A549 (cell line): Measurements from ENCODE around the gene ASB13. TPM values are rescaled to one million over a fixed set of nuclear protein-coding genes. Genes with fewer than 3 reads are reported as not detected.

Experiments used
- ATAC-seq, 2 experiments: fragments of 200-7000 bp in 1 of 2; fragments of >200 bp in 1 of 2; cut with Nextera tagmentation in 1 of 2; cut with Tn5 transposase in 1 of 2; 3 replicates each; pipeline versions ENCODE4 v1.8.0 to v1.9.1; 2018 to 2020; ENCODE audit warnings: mild to moderate bottlenecking in 1 of 2, moderate library complexity in 1 of 2
- CTCF ChIA-PET: fragments of 300-600 bp; sonication (Branson Sonifier 250); formaldehyde crosslinking; extraction: SDS; loops from one replicate; lab custom pipeline; 2021; ENCODE audit warnings: antibody characterized with exemption, inconsistent platforms; lab: Yijun Ruan, JAX
- POLR2A ChIA-PET: fragments of 350-600 bp; formaldehyde crosslinking; extraction: SDS; loops from one replicate; lab custom pipeline; 2021; ENCODE audit warnings: antibody characterized with exemption, inconsistent platforms; lab: Yijun Ruan, JAX
- DNase-seq, 2 experiments: peaks; one replicate each; pipeline versions ENCODE4 v3.0.0 to v3.0.0-alpha.2; 2011 to 2016; ENCODE audit warnings: low read depth in 1 of 2, low spot score in 1 of 2
- FAIRE-seq: peaks from 2 replicates; lab custom pipeline; 2011; peaks lifted over from hg19 to GRCh38; lab: Jason Lieb, UNC
- H3K27ac ChIP-seq, 2 experiments: fragments of >200 bp; sonication (Bioruptor Twin); formaldehyde crosslinking; 3 replicates each; pipeline ENCODE4 v1.5.1; 2016 to 2017
- H3K4me1 ChIP-seq: fragments of >200 bp; sonication (Bioruptor Twin); formaldehyde crosslinking; 3 replicates; pipeline ENCODE4 v1.6.1; 2016
- H3K4me2 ChIP-seq: fragments of >200 bp; sonication (Bioruptor Twin); formaldehyde crosslinking; 3 replicates; pipeline ENCODE4 v1.6.1; 2016
- H3K4me3 ChIP-seq: fragments of >200 bp; sonication (Bioruptor Twin); formaldehyde crosslinking; 3 replicates; pipeline ENCODE4 v1.5.1; 2016
- H3K9me3 ChIP-seq: fragments of >200 bp; sonication (Bioruptor Twin); formaldehyde crosslinking; 3 replicates; pipeline ENCODE4 v1.6.1; 2016
- BCL3 ChIP-seq: fragments of >200 bp; sonication (Bioruptor Twin); formaldehyde crosslinking; IDR thresholded peaks from 3 replicates; pipeline ENCODE4 v1.6.1; 2016
- CHD2 ChIP-seq: fragments of 150-350 bp; IDR thresholded peaks from 2 replicates; pipeline ENCODE4 v1.6.1; 2014; ENCODE audit warnings: low read length; ENCODE audit not compliant: partially characterized antibody
- EHF ChIP-seq: fragments of 250-450 bp; sonication (Bioruptor Pico); IDR thresholded peaks from 2 replicates; pipeline ENCODE4 v1.5.0; 2020; ENCODE audit warnings: mild to moderate bottlenecking
- EHMT2 ChIP-seq: fragments of 200-600 bp; sonication (generic); IDR thresholded peaks from 2 replicates; pipeline ENCODE4 v1.6.1; 2016; ENCODE audit warnings: antibody characterized with exemption, low read depth, mild to moderate bottlenecking, moderate library complexity
- FOSB ChIP-seq: fragments of 250-450 bp; sonication (Bioruptor Pico); IDR thresholded peaks from 2 replicates; pipeline ENCODE4 v1.5.0; 2020; ENCODE audit warnings: mild to moderate bottlenecking, moderate library complexity
- GATA3 ChIP-seq: IDR thresholded peaks from 2 replicates; pipeline ENCODE4 v1.6.1; 2012; ENCODE audit warnings: borderline replicate concordance
- HOXA7 ChIP-seq: fragments of 250-450 bp; sonication (Bioruptor Pico); IDR thresholded peaks from 2 replicates; pipeline ENCODE4 v1.5.0; 2020; ENCODE audit warnings: mild to moderate bottlenecking, moderate library complexity
- HOXB5 ChIP-seq: fragments of 250-450 bp; sonication (Bioruptor Pico); IDR thresholded peaks from 2 replicates; pipeline ENCODE4 v1.5.0; 2020; ENCODE audit warnings: mild to moderate bottlenecking, moderate library complexity
- KDM1A ChIP-seq: fragments of 200-600 bp; sonication (generic); IDR thresholded peaks from 2 replicates; pipeline ENCODE4 v1.6.1; 2016; ENCODE audit warnings: low read depth, mild to moderate bottlenecking
- KDM5A ChIP-seq: fragments of 200-600 bp; sonication (generic); IDR thresholded peaks from 2 replicates; pipeline ENCODE4 v1.6.1; 2016; ENCODE audit warnings: antibody characterized with exemption, mild to moderate bottlenecking
- MAFK ChIP-seq: fragments of 450-650 bp; IDR thresholded peaks from 2 replicates; pipeline ENCODE4 v1.6.1; 2014; ENCODE audit not compliant: partially characterized antibody
- MYC ChIP-seq: IDR thresholded peaks from 2 replicates; pipeline ENCODE4 v1.6.1; 2012; ENCODE audit warnings: mild to moderate bottlenecking, inconsistent platforms, low read length, improper control_type of control experiment, borderline replicate concordance
- NR3C1 ChIP-seq: fragments of >200 bp; sonication (Bioruptor Twin); formaldehyde crosslinking; IDR thresholded peaks from 3 replicates; pipeline ENCODE4 v1.6.1; 2017
- POLR2A ChIP-seq: IDR thresholded peaks from 2 replicates; pipeline ENCODE4 v1.6.1; 2012; ENCODE audit warnings: mild to moderate bottlenecking, low read length
- RFX5 ChIP-seq: fragments of 450-650 bp; IDR thresholded peaks from 2 replicates; pipeline ENCODE4 v1.7.1; 2014; ENCODE audit warnings: antibody characterized with exemption, mild to moderate bottlenecking, moderate library complexity
- RNF2 ChIP-seq: fragments of 200-600 bp; sonication (generic); IDR thresholded peaks from 2 replicates; pipeline ENCODE4 v1.6.1; 2016; ENCODE audit warnings: low read depth, mild to moderate bottlenecking, antibody characterized with exemption, moderate library complexity, borderline replicate concordance
- ZC3H11A ChIP-seq: fragments of 450-650 bp; IDR thresholded peaks from 2 replicates; pipeline ENCODE4 v1.6.1; 2014; ENCODE audit warnings: antibody characterized with exemption, mild to moderate bottlenecking
- ZFP36 ChIP-seq: fragments of 450-650 bp; IDR thresholded peaks from 2 replicates; pipeline ENCODE4 v1.6.1; 2014; ENCODE audit warnings: borderline replicate concordance; ENCODE audit not compliant: partially characterized antibody
- ZNF302 ChIP-seq: fragments of 250-450 bp; sonication (Bioruptor Pico); IDR thresholded peaks from 2 replicates; pipeline ENCODE4 v1.9.0; 2021; ENCODE audit warnings: inconsistent platforms, mild to moderate bottlenecking, moderate library complexity
- ZSCAN20 ChIP-seq: fragments of 250-450 bp; sonication (Bioruptor Pico); IDR thresholded peaks from 2 replicates; pipeline ENCODE4 v1.8.0; 2022; ENCODE audit warnings: mild to moderate bottlenecking, moderate library complexity
- WGBS: methylation state at CpG from one replicate; pipeline ENCODE4 v1.1.6; 2017; ENCODE audit errors: missing lambda C conversion rate; 5-methylcytosine and 5-hydroxymethylcytosine counted together
- polyA plus RNA-seq, 4 experiments: library from polyadenylated mRNA; depleted of rRNA in 3 of 4; stranded (reverse); fragments of >200 nt; fragmentation: RNase III in 1 of 4; extraction: RNeasy Plus Mini Kit Qiagen cat#74134 plus additional on column Dnase treatment in 1 of 4; gene quantifications; 2 replicates in 3 of 4; 3 replicates in 1 of 4; pipeline ENCODE4 v1.2.3, GENCODE V29; 2011 to 2017
- TF ChIP-seq, protein P1 (sequence below): fragments of 250-450 bp; sonication (Bioruptor Pico); IDR thresholded peaks from 2 replicates; pipeline ENCODE4 v1.5.0; 2020; ENCODE audit warnings: low read depth, mild to moderate bottlenecking, moderate library complexity
- TF ChIP-seq, protein P2 (sequence below): fragments of >200 bp; sonication (Bioruptor Twin); formaldehyde crosslinking; IDR thresholded peaks from 2 replicates; pipeline ENCODE4 v1.6.1; 2016
- TF ChIP-seq, protein P3 (sequence below): fragments of 200-600 bp; sonication (generic); IDR thresholded peaks from 2 replicates; pipeline ENCODE4 v1.6.1; 2016; ENCODE audit warnings: antibody characterized with exemption, mild to moderate bottlenecking, moderate library complexity
- TF ChIP-seq, protein P4 (sequence below): fragments of 150-350 bp; IDR thresholded peaks from 2 replicates; pipeline ENCODE4 v1.6.1; 2014; ENCODE audit warnings: low read depth, mild to moderate bottlenecking, low read length

ASB13 gene
- polyA plus RNA-seq, 2 of the 4 experiments (the other 2 are of a cell fraction), result 10.9 to 12.9 TPM

DNA sequence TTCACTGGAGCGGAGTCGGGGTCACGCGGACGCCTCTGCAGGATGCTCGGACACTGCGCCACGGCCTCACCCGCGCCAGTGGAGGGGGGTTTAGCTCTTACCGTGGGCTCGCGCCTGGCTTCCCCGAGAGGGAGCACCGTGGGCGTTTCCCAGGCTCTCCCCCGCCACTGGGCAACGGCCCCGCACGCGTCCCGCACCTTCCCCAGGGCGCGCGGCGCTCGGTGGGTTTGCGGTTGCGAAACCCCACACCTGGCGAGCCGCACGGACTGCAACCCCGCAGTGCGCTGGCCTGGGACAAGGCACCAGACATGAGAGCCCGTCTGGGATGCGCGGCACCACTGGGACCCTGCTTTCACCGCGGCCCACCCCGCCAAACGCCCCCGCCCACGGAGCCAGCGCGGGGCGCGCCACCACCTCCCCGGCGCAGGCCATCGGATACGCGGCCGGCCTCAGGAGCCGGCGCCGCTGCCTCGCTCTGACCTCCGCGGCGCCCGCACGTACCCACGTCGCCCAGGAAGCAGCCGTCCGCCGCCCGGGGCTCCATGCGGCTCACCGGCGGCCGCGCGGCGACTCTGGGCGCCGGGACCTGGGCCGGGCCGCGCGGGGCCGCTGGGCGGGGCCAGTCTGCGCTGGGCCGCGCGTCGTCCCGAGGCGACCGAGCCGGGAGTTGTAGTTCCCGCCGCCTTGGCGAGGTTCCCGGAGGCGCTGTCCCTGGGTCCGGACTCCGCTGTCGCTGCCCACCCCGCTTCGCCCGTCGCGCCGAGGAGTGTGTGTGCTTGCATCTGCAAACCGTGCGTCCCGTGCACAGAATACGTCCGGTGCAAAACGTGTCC is at the start of gene ASB13 (continued):
- TF ChIP-seq, protein P1, sequence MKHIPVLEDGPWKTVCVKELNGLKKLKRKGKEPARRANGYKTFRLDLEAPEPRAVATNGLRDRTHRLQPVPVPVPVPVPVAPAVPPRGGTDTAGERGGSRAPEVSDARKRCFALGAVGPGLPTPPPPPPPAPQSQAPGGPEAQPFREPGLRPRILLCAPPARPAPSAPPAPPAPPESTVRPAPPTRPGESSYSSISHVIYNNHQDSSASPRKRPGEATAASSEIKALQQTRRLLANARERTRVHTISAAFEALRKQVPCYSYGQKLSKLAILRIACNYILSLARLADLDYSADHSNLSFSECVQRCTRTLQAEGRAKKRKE, result no peak
- TF ChIP-seq NR3C1, result no peak
- TF ChIP-seq KDM1A, result no peak
- no peak for TF ChIP-seq FOSB
- TF ChIP-seq, protein P2, sequence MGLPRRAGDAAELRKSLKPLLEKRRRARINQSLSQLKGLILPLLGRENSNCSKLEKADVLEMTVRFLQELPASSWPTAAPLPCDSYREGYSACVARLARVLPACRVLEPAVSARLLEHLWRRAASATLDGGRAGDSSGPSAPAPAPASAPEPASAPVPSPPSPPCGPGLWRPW, result no peak
- TF ChIP-seq MYC, result no peak
- no peak for TF ChIP-seq KDM5A
- TF ChIP-seq ZNF302 (CRISPR knock-in tag), result no peak
- TF ChIP-seq, protein P3, sequence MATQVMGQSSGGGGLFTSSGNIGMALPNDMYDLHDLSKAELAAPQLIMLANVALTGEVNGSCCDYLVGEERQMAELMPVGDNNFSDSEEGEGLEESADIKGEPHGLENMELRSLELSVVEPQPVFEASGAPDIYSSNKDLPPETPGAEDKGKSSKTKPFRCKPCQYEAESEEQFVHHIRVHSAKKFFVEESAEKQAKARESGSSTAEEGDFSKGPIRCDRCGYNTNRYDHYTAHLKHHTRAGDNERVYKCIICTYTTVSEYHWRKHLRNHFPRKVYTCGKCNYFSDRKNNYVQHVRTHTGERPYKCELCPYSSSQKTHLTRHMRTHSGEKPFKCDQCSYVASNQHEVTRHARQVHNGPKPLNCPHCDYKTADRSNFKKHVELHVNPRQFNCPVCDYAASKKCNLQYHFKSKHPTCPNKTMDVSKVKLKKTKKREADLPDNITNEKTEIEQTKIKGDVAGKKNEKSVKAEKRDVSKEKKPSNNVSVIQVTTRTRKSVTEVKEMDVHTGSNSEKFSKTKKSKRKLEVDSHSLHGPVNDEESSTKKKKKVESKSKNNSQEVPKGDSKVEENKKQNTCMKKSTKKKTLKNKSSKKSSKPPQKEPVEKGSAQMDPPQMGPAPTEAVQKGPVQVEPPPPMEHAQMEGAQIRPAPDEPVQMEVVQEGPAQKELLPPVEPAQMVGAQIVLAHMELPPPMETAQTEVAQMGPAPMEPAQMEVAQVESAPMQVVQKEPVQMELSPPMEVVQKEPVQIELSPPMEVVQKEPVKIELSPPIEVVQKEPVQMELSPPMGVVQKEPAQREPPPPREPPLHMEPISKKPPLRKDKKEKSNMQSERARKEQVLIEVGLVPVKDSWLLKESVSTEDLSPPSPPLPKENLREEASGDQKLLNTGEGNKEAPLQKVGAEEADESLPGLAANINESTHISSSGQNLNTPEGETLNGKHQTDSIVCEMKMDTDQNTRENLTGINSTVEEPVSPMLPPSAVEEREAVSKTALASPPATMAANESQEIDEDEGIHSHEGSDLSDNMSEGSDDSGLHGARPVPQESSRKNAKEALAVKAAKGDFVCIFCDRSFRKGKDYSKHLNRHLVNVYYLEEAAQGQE, result no peak
- no peak for TF ChIP-seq RFX5

GRCh38 chr10:5711642-5712041 is 45.2 kb upstream of the ASB13 start:
- WGBS, result 92% methylated on average over 4 of the region's 4 CpGs
- FAIRE-seq, result no peak
- CTCF ChIA-PET, result interaction anchor here (0.7 to 1.3 kb wide), 4 partner anchors 11 to 897 kb away, joined by 3 read pairs; no protein-coding TSS in a partner anchor
- no peak for DNase-seq
- Histone ChIP-seq H3K9me3 (no peaks in the 10 kb centered on the region), H3K4me3 (no peak overlapping the region), H3K27ac (no peak overlapping the region), H3K4me1 (peaks cover 4% of the 10 kb centered on the region; the same call in 1 of the 3 replicates), H3K4me2 (no peak overlapping the region)
- TF ChIP-seq, protein P4, sequence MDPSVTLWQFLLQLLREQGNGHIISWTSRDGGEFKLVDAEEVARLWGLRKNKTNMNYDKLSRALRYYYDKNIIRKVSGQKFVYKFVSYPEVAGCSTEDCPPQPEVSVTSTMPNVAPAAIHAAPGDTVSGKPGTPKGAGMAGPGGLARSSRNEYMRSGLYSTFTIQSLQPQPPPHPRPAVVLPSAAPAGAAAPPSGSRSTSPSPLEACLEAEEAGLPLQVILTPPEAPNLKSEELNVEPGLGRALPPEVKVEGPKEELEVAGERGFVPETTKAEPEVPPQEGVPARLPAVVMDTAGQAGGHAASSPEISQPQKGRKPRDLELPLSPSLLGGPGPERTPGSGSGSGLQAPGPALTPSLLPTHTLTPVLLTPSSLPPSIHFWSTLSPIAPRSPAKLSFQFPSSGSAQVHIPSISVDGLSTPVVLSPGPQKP, result no peak
- no peak for TF ChIP-seq EHMT2
- TF ChIP-seq EHF (CRISPR knock-in tag), result no peak
- no peak for TF ChIP-seq RNF2
- no peak for TF ChIP-seq ZFP36
- no peak for TF ChIP-seq ZSCAN20 (CRISPR knock-in tag)
- no peak for TF ChIP-seq POLR2A
- TF ChIP-seq BCL3, result no peak
- TF ChIP-seq KDM5A, result no peak
- TF ChIP-seq ZC3H11A, result no peak
- no peak for TF ChIP-seq MAFK
- no peak for TF ChIP-seq HOXB5 (CRISPR knock-in tag)
- TF ChIP-seq GATA3, result no peak
- no peak for TF ChIP-seq NR3C1
- TF ChIP-seq HOXA7 (CRISPR knock-in tag), result no peak
- TF ChIP-seq CHD2, result no peak
- POLR2A ChIA-PET, result interaction anchor here (0.6 kb wide), 1 partner anchor 142 kb away, joined by 3 read pairs; no protein-coding TSS in a partner anchor
- no peak for ATAC-seq
